A172 (cell line): ENCODE results near the gene NEMF. TPM values are rescaled to one million over a fixed set of nuclear protein-coding genes. Genes with fewer than 3 reads are reported as not detected.
A peak's percentile ranks its signal among the peaks of the same experiment; 100 is the strongest.
"Not testable (repeated sequence)": the region's sequence is repeated elsewhere in the genome, so short reads cannot be mapped to it uniquely, and the experiment has no call there.

ENCODE experiments used
- DNase-seq: peaks from one replicate; pipeline ENCODE4 v3.0.0-alpha.2; 2015; ENCODE audit warnings: low spot score
- total RNA-seq: library from RNA; depleted of rRNA; stranded (reverse); fragments of >200 nt; shearing (Covaris generic); gene quantifications from 2 replicates; pipeline ENCODE4 v1.2.3, GENCODE V29; 2014; rRNA removed

The NEMF gene
- 24.1 and 33.2 TPM in 2 replicates for total RNA-seq

GRCh38 chr14:49852301-49853157 lies at the start of gene NEMF:
TSS of gene NEMF (minus strand) at chr14:49852788. CDS start at chr14:49852753, 35 bp downstream.
- DNase-seq, result peak; percentile 65

- DNase-seq, result no peak
Observed at GRCh38 chr14:49900973-49901372, 48.4 kb upstream of the NEMF start.

GRCh38 chr14:49898485-49898884 lies 45.9 kb upstream of the NEMF start:
- DNase-seq, result no peak

- no peak for DNase-seq
Observed at GRCh38 chr14:49897965-49898364, 45.4 kb upstream of the NEMF start.

GRCh38 chr14:49897414-49897813 lies 44.8 kb upstream of the NEMF start:
- DNase-seq, result no peak

- DNase-seq, result no peak
Observed at GRCh38 chr14:49896966-49897365, 44.4 kb upstream of the NEMF start.

- DNase-seq, result not testable (repeated sequence)
Observed at GRCh38 chr14:49896272-49896671, 43.7 kb upstream of the NEMF start.

GRCh38 chr14:49895480-49895879 lies 42.9 kb upstream of the NEMF start:
- DNase-seq, result no peak

GRCh38 chr14:49894214-49895107 lies 41.9 kb upstream of the NEMF start:
- DNase-seq, result not testable (repeated sequence)

- DNase-seq, result no peak
Observed at GRCh38 chr14:49893309-49894213, 41.0 kb upstream of the NEMF start.

GRCh38 chr14:49892636-49893308 lies 40.2 kb upstream of the NEMF start, which contains the start of gene ARF6:
TSS of gene ARF6 (plus strand) at chr14:49893082. CDS start at chr14:49893737, 655 bp downstream.
- DNase-seq, result peak; percentile 86

- peak; percentile 44 for DNase-seq
Observed at GRCh38 chr14:49892301-49892635, 39.7 kb upstream of the NEMF start.

- DNase-seq, result no peak
Observed at GRCh38 chr14:49888293-49888692, 35.7 kb upstream of the NEMF start.

GRCh38 chr14:49886523-49886922 lies 33.9 kb upstream of the NEMF start:
- no peak for DNase-seq

GRCh38 chr14:49882826-49883694 lies 30.5 kb upstream of the NEMF start:
- peak; percentile 88 for DNase-seq

- DNase-seq, result no peak
Observed at GRCh38 chr14:49881350-49882001, 28.9 kb upstream of the NEMF start.

GRCh38 chr14:49880267-49881064 lies 27.9 kb upstream of the NEMF start:
- DNase-seq, result peak; percentile 80

- peak; percentile 84 for DNase-seq
Observed at GRCh38 chr14:49879646-49880204, 27.1 kb upstream of the NEMF start.
